ENCODE data around the gene SF3A1.

GRCh38 chr22:30312053-30312452 lies 44.6 kb downstream of the SF3A1 start:
- TF ChIP-seq CTCF (IDR thresholded peaks at IDR 0.05; ENCODE audit: low read length): no peak
- no peak for TF ChIP-seq EZH2 (optimal IDR thresholded peaks at IDR 0.05; ENCODE audit: low read depth, low read length)
